Stimulated activated CD8-positive, alpha-beta memory T cell treated with anti-CD3 and anti-CD28 coated beads, Interleukin-2, amount 100 ng/mL, for 48 hours (primary cell): Measurements from ENCODE around the gene SGPL1.
"Not testable (repeated sequence)": the region's sequence is repeated elsewhere in the genome, so short reads cannot be mapped to it uniquely, and the experiment has no call there.

Source experiments
- DNase-seq, 2 donors: peaks; one replicate each; pipeline ENCODE4 v3.0.0-alpha.2; 2020; ENCODE audit warnings: low read depth in 2 of 2

SGPL1 gene, protein sequence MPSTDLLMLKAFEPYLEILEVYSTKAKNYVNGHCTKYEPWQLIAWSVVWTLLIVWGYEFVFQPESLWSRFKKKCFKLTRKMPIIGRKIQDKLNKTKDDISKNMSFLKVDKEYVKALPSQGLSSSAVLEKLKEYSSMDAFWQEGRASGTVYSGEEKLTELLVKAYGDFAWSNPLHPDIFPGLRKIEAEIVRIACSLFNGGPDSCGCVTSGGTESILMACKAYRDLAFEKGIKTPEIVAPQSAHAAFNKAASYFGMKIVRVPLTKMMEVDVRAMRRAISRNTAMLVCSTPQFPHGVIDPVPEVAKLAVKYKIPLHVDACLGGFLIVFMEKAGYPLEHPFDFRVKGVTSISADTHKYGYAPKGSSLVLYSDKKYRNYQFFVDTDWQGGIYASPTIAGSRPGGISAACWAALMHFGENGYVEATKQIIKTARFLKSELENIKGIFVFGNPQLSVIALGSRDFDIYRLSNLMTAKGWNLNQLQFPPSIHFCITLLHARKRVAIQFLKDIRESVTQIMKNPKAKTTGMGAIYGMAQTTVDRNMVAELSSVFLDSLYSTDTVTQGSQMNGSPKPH

DNA sequence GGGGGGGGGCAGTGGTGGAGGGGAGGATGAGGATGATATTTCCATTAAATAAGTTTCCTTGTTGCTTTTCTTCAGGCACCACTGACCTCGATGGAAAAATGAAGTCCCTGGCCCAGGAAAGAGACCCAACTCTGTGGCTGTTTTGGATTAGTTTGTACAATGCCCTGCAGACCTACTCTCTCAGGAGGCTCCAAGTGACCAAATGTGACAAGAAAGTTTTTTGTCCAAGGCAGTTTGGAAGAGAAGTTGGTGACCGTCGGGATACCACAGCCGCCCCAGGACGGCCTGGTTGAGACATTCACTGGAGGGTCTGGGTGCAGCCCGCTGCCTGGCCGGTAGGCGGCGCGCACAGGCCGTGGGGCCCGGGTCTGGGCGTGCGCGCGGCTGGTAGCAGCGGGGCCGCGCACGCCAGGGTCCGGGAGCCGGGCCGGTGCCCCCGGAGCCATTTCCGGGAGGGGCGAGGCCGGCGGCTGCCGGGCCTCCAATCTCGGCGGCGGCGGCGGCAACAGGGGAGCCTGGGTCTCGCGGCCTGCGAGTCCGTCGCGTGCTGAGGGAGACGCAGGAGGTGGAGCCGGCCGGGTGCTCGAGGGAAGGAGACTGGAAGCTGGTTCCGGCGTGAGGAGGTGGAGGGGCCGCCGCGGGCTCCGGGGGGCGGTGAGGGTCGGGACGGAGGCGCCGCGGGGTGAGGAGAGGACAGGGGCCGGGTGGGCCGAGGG is at the start of gene SGPL1:
Gene SGPL1 (plus strand): TSS at position 445 of the 716 bp plus-strand sequence. CDS start 906 bp downstream, outside the sequence.
- peak; percentile 79 to 89 for DNase-seq

DNA sequence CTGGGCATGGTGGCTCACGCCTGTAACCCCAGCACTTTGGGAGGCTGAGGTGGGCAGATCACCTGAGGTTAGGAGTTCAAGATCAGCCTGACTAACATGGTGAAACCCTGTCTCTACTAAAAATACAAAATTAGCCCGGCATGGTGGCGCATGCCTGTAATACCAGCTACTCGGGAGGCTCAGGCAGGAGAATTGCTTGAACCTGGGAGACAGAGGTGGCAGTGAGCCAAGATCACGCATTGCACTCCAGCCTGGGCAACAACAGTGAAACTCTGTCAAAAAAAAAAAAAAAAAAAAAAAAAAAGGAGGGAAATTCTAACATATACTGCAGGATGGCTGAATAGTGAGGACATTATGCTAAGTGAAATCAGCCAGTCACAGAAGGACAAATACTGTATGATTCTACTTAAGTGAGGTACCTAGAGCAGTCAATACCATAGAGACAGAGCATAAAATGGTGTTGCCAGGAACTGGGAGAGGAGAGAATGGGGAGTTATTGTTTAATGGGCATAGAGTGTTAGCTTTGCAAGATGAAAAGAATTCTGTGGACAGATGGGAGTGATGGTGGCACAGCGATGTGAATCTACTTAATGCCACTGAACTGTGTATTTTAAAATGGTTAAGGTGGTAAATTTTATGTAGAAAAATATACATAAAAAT is 47.6 kb upstream of the SGPL1 start:
- not testable (repeated sequence) for DNase-seq

DNA sequence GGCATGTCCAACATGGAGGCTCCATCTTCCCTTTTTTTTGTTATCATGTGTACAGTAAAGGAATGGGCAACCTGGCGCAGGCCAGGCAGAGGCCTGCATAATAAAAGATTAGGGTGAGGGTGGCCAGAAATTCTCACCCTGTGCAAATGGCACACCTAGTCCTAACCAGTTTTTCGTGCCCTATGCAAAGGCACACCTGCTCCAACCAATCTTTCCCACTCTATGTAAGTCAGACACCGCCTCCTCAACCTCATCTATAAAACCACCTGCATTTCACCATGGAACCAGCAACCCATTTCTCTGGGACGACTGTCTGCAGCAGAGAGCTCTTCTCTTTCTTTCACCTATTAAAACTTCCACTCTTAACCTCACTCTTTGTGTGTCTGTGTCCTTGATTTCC is 46.6 kb upstream of the SGPL1 start:
- DNase-seq = no peak

DNA sequence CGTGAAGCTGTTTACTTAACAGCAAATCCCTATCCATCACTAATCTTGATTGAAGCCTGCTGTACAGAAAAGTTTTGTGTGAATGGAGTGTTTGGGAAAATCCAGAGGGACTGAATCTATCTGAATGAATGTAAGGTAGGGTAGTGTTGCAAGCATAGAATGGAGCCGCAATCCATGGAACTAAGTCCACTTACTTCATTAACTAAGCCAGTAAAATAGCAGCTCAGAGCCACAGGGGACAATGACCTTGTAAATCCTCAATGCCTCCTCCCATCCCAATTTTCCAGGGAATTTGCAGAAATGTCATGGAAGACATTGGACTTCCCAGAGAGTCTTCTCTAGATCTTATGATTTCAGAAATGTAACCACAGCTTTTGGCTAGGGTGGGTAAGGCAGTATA is 45.7 kb upstream of the SGPL1 start:
- no peak for DNase-seq

DNA sequence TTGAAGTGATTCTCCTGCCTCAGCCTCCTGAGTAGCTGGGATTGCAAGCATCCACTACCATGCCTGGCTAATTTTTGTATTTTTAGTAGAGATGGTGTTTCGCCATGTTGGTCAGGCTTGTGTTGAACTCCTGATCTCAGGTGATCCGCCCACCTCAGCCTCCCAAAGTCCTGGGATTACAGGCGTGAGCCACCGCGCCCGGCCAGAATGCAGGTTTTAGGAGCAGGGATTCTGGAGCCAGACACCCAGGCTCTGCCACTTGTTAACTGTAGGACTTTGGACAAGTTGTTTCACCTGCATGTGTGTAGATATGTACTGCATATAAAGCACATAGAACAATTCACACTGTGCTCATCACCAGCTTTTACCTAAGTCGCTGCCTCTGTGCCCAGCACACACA is 45.2 kb upstream of the SGPL1 start:
- not testable (repeated sequence) for DNase-seq

DNA sequence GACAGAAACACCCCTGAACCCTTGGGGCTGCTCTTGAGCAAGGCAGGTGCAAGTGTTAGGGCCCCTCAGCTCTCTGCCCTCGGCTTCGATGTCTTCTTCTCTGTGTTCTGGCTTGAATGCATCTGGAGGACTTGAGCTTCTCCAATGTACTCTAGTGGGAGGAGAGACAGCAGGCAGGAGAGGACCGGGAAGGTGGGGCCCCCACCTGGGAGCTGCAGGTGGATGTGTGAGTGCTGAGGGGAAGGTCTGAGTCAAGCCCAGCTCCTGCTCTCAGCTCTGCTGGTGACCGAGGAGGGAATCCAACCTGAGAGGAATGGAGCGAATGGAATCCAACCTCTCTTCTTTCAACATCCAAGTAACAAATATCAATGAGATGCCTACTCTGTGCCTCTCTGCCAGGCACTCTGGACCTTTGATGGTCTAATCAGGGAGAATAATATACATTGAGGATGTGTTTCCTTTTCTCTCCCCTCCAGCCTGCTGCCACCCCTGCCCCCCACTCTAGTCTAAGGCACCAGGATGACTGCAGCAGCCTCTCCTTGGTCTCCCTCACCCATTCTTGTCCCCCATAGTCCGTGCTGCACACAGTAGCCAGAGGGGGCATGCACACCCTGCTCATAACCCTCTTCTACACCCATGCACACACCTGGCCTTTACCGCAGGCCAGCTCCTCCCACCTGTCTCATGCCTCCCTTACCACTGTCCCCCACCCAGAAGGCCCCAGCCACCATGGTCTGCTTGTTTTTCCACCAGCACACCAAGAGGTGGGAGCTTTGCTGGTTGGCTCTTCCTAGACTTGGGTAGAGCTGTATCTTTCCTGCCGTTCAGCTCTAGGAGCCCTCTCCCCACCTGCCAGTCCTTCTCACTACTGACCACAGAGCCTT is 44.2 kb upstream of the SGPL1 start:
- no peak for DNase-seq

DNA sequence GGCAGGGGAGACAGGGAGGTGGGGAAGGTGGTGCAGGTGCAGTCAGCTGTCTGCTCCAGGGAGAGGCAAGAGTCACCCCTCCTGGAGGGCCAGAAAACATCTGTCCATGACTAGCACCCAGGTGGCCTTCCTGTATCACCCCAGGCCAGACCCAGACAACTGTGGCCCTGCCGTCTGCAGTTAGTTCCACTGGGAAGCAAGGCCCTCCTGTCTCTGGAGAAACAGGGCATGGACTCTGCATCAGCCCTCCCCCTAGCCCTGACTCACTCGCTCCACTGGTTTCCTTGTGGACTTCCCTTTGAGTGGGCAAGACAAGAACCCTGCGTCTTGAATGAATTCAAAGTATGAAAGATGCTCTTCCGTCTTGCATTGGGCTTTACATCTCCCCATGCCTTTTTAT is 43.1 kb upstream of the SGPL1 start:
- DNase-seq = no peak

DNA sequence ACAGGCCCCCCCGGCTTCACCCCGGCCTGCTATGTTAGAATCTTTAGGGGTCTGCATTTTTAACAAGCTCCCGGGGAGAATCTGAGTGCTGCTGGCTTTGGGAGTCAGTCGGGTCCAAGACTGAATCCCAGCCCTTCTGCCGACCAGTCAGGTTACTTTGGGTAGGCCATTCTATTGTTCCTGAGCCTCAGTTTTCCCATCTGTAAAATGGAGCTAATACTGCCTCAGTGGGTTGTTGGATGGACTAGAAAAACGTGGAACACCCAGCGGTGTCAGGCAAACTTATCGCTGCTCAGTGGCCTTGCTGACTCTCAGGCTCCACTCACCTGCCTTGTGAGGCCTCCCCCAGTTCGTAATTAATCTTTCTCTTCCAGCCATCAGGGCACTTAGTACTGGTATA is 42.3 kb upstream of the SGPL1 start:
- DNase-seq = no peak

DNA sequence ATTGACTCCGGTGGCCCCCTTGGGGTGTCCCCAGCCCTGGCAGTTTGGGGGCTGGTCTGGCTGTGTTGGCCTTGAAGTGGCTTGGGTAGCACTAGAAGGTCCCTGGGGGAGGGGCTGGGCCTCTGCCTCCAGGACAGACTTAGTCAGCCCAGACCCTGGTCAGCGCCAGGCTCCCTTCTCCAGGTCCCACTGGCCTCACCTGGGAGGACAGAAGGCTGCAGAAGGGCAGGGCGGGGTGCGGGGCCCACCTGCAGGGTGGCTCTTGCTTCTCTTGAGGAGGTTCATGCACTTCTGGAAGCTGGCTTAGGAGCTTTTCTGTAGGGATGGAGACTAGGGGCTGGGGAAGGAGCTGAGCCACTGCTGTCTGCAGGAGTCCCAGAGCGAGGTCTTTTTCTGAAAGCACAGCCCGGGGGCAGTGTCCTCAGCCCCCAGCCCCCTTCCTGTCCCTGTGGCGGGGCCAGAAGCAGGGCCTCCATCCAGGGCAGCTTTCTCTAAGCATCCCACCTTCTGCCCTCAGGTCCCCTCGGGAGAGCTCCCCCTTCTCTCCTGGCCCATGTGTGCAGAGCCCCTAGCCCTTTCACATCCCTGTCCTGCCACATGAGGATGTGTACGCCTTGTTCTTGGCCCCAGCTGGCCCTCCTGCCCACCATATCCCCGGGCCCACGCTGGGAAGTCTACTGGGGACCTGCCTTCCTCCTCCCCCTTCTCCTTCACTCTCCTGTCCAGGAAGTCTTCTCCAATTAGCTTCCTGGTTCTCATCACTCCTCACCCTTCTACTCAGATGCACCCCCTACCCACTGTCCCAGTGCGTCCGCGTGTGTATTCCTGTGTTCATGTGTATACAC is 41.6 kb upstream of the SGPL1 start:
- DNase-seq = no peak

DNA sequence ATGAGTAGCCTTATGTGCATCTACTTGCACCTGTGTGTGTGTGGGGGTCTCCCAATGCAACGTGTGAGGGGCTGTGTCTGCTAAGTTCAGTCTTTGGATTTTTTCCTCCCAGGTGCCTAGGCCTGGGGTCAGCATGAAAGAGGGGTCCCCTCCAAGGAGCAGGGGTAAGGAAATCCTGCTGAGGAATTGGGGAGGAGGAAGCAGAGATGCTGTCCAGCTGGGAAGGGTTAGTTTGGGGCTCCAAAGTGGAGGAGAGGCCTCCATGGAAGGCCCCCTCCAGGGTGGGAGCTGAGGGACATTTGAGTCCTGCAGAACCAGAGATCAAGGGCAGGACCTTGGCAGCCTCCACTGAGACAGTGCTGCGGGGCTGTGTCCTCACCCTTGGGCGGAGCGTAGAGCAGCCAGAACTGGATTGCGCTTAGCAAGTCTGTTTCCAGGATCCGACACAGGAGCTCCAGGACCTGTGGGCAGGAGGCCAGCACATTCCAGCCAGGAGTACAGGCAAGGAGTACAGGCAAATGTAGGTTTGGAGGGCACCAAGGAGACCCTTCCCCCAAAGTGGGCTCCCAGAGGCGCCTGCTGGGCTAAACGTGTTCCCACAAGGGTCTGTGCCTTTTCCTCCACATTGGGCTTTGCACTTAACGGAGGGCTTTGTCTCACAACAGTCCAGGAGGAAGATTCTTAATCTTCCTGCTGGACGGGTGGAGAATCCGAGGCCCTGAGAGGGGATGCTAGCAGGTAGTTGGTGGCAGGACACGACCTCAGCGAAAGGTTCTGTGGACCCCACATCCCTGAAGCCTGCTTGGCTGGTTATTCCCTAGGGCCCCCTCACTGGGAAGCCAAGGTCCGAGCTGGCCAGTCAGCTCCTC is 40.7 kb upstream of the SGPL1 start:
- DNase-seq = no peak

DNA sequence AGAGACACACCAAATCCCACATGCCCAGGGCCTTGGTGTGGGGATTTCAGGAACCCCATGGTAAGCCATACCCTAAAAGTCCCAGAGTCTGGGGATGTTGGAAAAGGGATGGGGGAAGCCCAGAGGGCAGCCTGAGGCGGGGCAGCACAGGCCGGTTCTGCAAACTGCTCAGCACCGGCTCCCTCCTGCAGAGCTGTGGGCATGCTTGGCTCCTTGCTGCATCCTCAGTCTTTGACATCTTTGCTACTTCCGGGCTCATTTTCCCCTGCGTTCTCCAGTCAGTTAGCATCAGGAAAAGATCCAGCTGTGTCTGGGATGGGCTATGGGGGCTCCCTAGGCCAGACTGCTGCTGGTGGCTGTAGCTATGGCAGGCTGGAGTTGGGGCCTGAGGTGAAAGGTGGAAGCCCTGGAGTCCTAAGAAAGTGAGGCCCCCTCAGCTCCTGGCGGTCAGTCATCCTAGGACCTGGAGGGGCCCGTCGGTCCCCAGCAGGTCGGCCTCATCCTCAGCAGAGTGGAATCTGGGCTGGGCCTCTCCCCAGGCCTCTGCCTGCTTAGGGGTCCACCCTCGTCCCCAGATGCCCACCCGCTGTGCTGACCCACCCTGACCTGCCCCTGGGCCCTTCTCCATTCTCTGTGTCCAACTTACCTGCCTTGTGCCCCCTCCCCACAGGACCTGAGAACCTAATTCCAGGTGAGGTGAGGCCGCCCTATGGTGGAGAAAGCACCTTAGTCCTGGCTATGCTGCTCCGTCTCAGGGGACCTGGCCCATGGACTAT is 39.9 kb upstream of the SGPL1 start:
- no peak for DNase-seq

DNA sequence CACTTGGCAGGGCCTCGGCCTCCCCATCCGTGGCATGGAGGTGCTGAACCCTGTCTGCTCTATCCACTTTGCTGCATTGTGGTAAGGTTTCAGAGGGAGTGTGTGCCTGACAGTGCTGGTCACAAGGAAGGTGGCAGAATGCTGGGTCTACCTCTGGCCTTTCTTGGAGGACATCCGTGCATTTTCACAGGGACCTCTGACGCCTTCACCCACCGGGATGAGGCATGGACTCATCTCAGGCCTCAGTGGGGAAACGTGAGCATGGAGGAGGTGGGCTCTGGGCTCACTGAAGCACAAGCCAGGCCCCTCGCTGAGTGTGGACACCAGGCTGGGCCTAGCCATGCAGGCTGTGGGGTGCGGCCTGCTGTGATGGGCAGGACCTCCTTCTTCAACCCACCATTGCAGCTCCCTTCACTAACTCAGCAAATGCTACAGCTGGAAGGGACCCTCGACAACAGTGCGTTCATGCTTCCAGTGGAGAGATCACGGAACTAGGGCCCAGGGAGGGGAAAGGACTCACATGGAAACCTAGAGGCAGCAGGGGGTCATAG is 39.2 kb upstream of the SGPL1 start:
- no peak for DNase-seq

DNA sequence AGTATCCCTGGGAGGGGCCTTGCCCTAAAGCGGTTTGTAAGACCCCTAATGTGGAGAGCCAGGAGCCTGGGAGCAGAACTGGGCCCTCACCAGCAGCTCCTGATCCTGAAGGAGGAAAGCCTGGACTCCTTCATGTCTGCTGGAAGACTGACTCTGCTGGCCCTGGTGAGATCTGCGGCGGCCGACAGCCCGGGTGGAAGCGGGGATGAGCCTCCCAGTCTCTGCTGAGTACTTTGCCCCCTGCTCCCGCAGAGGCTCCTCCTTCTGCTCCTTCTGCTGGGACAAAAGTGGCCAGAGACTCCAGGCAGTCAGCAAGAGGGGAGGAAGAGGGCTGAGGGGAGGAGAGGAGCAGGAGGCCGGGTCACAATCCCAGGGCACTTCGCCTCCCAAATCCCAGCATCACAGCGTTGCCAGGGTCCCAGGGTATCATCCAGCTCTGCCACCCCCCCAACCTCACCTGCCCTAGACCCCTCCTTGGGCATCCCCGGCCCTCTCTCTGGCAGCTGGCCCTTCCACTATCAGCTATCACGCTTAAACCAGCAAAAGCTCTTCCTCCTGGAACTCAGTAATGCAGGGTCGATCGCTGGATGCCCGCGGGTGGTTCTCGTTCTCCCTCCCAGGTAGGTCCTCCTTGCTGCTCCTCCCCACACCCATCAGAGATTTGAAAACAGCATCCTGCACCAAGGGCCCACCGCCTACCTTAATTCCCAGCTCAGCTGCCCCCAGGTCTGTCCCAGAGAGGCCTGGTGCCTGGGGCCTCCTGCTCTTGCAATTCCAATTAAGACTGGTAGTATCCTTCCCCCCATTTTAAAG is 38.5 kb upstream of the SGPL1 start:
- DNase-seq = no peak

DNA sequence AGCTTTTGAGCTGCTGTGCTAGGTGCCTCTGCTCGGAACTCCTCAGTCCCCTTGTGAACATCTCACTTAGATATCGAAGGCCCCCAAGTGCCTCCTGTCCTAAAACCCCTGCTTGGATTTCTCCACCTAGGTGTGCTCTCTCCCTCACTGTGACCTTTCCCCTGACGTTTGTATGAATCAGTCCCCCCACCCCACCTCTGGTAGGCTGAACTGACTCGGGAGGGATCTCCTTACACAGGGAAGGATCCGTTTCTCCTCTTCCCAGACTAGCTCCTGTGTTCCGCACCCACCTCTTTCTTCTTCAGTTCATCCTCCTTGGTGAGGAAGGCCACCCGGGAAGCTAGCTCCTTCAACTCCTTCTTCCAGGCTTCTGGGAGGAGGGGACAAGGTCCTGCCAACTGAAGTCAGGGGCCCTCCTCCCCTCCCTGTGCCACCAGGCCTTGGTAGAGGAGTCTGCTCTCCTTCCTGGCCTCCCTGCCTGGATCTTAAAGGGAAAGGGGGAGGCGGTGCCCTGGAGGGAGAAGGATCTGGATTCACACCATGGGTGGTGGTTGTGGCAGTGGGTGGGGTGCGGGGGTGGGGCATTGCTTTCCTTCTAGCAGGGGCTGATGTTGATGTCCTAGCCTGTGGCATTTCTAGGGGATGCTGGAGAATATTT is 37.4 kb upstream of the SGPL1 start:
- no peak for DNase-seq

DNA sequence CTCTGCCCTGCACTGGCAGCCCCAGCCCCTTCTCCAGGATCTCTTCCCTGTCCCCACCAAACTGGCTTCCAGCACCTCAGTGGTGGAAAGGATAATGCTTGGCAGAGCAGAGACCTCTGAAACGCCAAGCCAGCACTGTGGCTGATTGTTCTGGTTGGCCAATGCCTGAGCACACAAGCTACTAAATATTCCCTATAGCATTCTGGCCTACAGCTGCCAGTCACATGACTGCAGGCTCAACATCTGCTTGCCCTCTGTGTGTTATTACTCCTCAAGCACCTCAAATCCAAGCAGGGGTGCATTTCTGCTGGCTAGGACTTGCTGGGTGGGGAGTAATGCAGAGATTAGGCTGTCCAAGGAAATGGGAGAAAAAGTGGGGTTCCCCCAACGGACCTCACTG is 36.7 kb upstream of the SGPL1 start:
- DNase-seq = no peak

DNA sequence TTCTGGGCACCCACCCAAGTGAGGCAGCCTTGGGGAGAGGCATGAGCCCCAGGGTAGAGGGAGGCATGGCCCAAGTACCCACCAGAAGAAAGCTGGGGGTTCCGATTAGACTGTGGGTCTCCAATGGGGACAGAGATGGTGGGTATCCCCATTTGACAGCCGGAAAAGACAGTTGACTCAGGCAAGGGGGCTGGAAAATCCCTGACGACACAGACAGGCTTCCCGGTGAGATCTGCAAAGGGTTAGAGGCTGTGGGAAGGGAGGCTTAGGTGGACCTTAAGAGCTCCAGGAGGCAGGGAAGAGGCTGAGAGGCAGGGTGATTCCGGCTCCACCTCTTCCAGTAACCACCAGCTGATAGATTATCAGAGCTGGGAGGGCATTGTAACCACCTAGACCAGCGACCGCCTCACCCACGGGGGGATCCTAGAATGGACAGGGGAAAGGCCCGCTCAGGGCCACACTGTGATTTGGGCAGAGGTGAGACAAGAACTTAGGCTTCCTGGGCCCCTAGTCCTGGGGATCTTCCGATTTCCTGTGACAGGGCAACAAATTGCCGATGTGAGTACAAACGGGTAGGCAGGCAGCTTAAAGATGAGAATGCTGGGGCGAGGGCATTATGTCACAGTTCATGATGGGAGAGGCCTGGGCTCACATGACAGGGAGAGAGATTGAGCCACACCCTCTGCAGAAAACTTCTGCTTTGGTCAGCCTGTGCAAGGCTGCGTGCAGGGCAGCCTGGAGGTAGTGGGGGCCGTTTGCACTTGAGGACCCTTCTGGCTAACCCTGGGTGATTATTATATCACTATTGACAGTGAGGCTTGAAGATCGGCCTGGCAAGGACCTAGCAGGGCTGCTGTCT is 36.0 kb upstream of the SGPL1 start:
- DNase-seq = no peak
